CD4-positive, alpha-beta T cell (primary cell): ENCODE results near the gene SUPT3H. TPM values are rescaled to one million over a fixed set of nuclear protein-coding genes. Genes with fewer than 3 reads are reported as not detected.

Source experiments
- ATAC-seq: fragments of 200-7000 bp; cut with Tn5 transposase; one replicate; pipeline ENCODE4 v1.10.0; 2022; ENCODE audit warnings: mild to moderate bottlenecking; ENCODE audit not compliant: poor library complexity
- CTCF ChIA-PET: fragments of 350-600 bp; sonication (Branson Sonifier 250); formaldehyde crosslinking; loops from one replicate; lab custom pipeline; 2021; ENCODE audit warnings: antibody characterized with exemption, inconsistent platforms; lab: Charles Lee
- POLR2A ChIA-PET: fragments of 350-600 bp; sonication (Branson Sonifier 250); formaldehyde crosslinking; loops from one replicate; lab custom pipeline; 2021; ENCODE audit warnings: antibody characterized with exemption, inconsistent platforms; lab: Charles Lee
- DNase-seq, 14 experiments: peaks; one replicate each; pipeline ENCODE4 v3.0.0-alpha.2; 2013 to 2020; ENCODE audit warnings: mixed read lengths in 2 of 14
- H3K27ac ChIP-seq, 2 donors: one replicate each; pipeline versions ENCODE4 v1.5.1 to v1.7.0; 2013; ENCODE audit warnings: low read length in 2 of 2, low read depth in 1 of 2, mild to moderate bottlenecking in 1 of 2
- H3K27me3 ChIP-seq, 2 experiments: 1 replicate in 1 of 2; 2 replicates in 1 of 2; pipeline versions ENCODE4 v1.6.1 to v1.7.0; 2013; ENCODE audit warnings: low read length in 2 of 2, control low read depth in 1 of 2, mild to moderate bottlenecking in 1 of 2, moderate library complexity in 1 of 2; ENCODE audit not compliant: insufficient read depth in 2 of 2, control insufficient read depth in 1 of 2
- H3K36me3 ChIP-seq: one replicate; pipeline ENCODE4 v1.6.1; 2013; ENCODE audit warnings: low read length, control low read depth; ENCODE audit not compliant: insufficient read depth
- H3K4me1 ChIP-seq: one replicate; pipeline ENCODE4 v1.6.1; 2013; ENCODE audit warnings: low read length, control low read depth; ENCODE audit not compliant: insufficient read depth
- H3K4me3 ChIP-seq: one replicate; pipeline ENCODE4 v1.5.1; 2013; ENCODE audit warnings: mild to moderate bottlenecking, low read length, moderate library complexity
- H3K9me3 ChIP-seq, 2 experiments: 1 replicate in 1 of 2; 2 replicates in 1 of 2; pipeline versions ENCODE4 v1.6.1 to v1.7.0; 2013; ENCODE audit warnings: low read length in 2 of 2, mild to moderate bottlenecking in 2 of 2, control low read depth in 1 of 2, moderate library complexity in 1 of 2; ENCODE audit not compliant: control insufficient read depth in 1 of 2, insufficient read depth in 1 of 2
- H3K27ac Mint-ChIP-seq: one replicate; pipeline ENCODE4 v1.8.0; 2020; ENCODE audit warnings: mixed read lengths
- H3K27me3 Mint-ChIP-seq: one replicate; pipeline ENCODE4 v1.8.0; 2021; ENCODE audit warnings: mixed read lengths
- H3K36me3 Mint-ChIP-seq: one replicate; pipeline ENCODE4 v1.8.0; 2021; ENCODE audit warnings: low read depth, mixed read lengths
- H3K4me1 Mint-ChIP-seq: one replicate; pipeline ENCODE4 v1.8.0; 2021; ENCODE audit warnings: low read depth, mixed read lengths
- H3K4me3 Mint-ChIP-seq: one replicate; pipeline ENCODE4 v1.8.0; 2020; ENCODE audit warnings: mild to moderate bottlenecking, mixed read lengths
- H3K9me3 Mint-ChIP-seq: one replicate; pipeline ENCODE4 v1.8.0; 2020; ENCODE audit warnings: mixed read lengths
- intact Hi-C, 2 experiments: fragments of 100-400 bp; cut with DNase I in 1 of 2; cut with micrococcal nuclease in 1 of 2; formaldehyde crosslinking; loops; one replicate each; pipeline versions ENCODE4 v1.15.1 to v1.9.0; 2023 to 2025; cut with DNase I, micrococcal nuclease
- total RNA-seq, 174 experiments: library from RNA in 2 of 174; stranded (reverse) in 2 of 174; gene quantifications; one replicate each; pipeline ENCODE4 v1.2.3 and lab custom pipeline; 2021 to 2026
- TF ChIP-seq, protein P1 (sequence below): fragments of 200-600 bp; IDR thresholded peaks from one replicate; pipeline ENCODE4 v1.8.0; 2022; ENCODE audit warnings: antibody characterized with exemption, mild to moderate bottlenecking

The SUPT3H gene
- total RNA-seq, 2 experiments from 2014 or later = 8.9 to 10.5 TPM

DNA sequence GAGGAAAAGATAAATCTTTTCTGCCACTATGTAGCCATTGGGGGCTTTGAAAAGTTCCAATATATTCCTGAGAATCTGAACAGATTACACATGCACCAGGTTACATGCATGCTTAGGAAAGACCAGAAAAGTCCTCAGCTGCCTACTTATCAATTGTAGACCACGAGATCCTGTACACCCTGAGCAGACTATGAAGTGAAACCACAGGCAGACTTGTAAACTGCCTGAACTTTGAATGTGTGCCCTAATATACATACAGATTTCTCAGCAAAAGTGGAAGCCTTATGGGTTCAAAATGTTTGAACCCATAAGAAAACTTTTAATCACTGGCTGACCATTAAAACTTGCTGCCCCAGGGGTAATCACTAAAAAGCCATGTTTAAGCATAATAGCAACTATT, 323.1 kb downstream of the SUPT3H start:
- TF ChIP-seq, protein P1, sequence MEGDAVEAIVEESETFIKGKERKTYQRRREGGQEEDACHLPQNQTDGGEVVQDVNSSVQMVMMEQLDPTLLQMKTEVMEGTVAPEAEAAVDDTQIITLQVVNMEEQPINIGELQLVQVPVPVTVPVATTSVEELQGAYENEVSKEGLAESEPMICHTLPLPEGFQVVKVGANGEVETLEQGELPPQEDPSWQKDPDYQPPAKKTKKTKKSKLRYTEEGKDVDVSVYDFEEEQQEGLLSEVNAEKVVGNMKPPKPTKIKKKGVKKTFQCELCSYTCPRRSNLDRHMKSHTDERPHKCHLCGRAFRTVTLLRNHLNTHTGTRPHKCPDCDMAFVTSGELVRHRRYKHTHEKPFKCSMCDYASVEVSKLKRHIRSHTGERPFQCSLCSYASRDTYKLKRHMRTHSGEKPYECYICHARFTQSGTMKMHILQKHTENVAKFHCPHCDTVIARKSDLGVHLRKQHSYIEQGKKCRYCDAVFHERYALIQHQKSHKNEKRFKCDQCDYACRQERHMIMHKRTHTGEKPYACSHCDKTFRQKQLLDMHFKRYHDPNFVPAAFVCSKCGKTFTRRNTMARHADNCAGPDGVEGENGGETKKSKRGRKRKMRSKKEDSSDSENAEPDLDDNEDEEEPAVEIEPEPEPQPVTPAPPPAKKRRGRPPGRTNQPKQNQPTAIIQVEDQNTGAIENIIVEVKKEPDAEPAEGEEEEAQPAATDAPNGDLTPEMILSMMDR = no peak
- Histone ChIP-seq H3K27ac (no peak overlapping the region), H3K36me3 (no peaks in the 10 kb centered on the region), H3K4me3 (no peak overlapping the region), H3K4me1 (no peaks in the 10 kb centered on the region), H3K9me3 (no peaks in the 10 kb centered on the region), H3K27me3 (no peaks in the 10 kb centered on the region)
- H3K4me3 Mint-ChIP-seq = no peak overlapping the region
- no peaks in the 10 kb centered on the region for H3K27me3 Mint-ChIP-seq
- ChIA-PET CTCF (no interaction called here), POLR2A (no interaction called here)
- H3K27ac Mint-ChIP-seq = no peak overlapping the region
- no peaks in the 10 kb centered on the region for H3K9me3 Mint-ChIP-seq
- DNase-seq = peak in 2 of 14 experiments; percentile 5 to 23
- ATAC-seq = no peak
- intact Hi-C loops = no loop called here
- H3K4me1 Mint-ChIP-seq = peaks cover 35% of the 10 kb centered on the region
- no peaks in the 10 kb centered on the region for H3K36me3 Mint-ChIP-seq

DNA sequence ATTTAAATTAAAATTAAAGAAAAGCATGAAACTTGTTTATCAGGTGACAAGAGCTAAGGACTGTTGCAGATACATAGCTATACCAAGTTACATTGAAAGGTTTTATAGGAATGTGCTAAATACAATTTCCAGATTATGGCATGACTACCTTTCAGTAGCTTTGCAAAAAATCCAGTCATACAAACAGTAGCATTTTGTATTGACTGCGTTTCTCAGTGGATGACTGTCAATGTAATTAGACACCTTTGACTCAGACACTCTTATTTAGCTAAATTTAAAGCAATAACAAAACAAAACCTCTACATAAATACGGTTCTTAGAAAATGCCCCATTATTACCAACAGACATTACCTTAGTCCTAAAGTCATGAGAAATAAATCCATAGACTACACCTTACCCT, 325.4 kb downstream of the SUPT3H start:
- H3K36me3 Mint-ChIP-seq = no peaks in the 10 kb centered on the region
- no peak for ATAC-seq
- no peak overlapping the region for H3K27ac Mint-ChIP-seq
- Histone ChIP-seq H3K27me3 (no peaks in the 10 kb centered on the region), H3K4me3 (no peak overlapping the region), H3K27ac (no peak overlapping the region), H3K36me3 (no peaks in the 10 kb centered on the region), H3K4me1 (peaks cover 5% of the 10 kb centered on the region), H3K9me3 (no peaks in the 10 kb centered on the region)
- no peaks in the 10 kb centered on the region for H3K9me3 Mint-ChIP-seq
- ChIA-PET CTCF (no interaction called here), POLR2A (no interaction called here)
- H3K27me3 Mint-ChIP-seq = no peaks in the 10 kb centered on the region
- DNase-seq = no peak
- no peak overlapping the region for H3K4me3 Mint-ChIP-seq
- H3K4me1 Mint-ChIP-seq = peaks cover 44% of the 10 kb centered on the region
- TF ChIP-seq, protein P1 = no peak
- intact Hi-C loops = no loop called here

DNA sequence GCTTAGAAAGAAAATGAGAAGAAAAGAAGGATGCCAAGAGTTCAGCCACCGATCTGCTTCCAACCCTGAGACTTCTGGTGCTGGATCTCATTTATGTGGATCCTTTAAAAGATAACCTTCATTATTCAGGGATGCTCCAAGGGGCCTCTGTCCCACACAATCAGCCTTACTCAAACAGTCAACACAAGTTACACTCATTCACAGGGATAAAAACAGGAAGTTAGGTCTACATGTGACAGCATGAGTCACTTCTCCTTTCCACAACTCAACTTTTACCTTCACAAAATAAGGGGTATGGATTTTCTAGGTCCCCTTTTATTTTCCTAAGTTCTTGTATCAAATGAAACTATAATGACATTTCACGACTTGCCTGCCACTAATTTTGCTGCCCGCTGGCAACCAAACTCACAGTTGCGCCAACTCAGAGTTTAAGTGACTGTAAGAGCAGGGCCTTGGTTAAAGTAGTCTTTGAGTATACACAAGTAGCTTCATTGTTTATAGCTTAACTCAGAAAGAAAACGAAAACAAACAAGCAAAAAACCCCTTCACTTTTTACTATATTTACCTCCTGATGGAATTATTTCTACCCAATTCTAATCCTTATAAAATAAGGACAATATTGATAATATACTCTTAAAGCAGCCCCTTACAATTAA, 328.4 kb downstream of the SUPT3H start:
- Mint-ChIP-seq H3K27me3 (no peaks in the 10 kb centered on the region), H3K9me3 (no peaks in the 10 kb centered on the region), H3K27ac (no peak overlapping the region), H3K4me1 (peaks cover 46% of the 10 kb centered on the region), H3K36me3 (no peaks in the 10 kb centered on the region), H3K4me3 (no peak overlapping the region)
- TF ChIP-seq, protein P1 = no peak
- intact Hi-C loops = no loop called here
- Histone ChIP-seq H3K9me3 (no peaks in the 10 kb centered on the region), H3K27ac (no peak overlapping the region), H3K36me3 (no peaks in the 10 kb centered on the region), H3K27me3 (no peaks in the 10 kb centered on the region), H3K4me3 (no peak overlapping the region), H3K4me1 (peaks cover 5% of the 10 kb centered on the region)
- CTCF ChIA-PET = no interaction called here
- POLR2A ChIA-PET = no interaction called here
- peak in 4 of 14 experiments; percentile 3 to 55 (median 36) for DNase-seq
- ATAC-seq = no peak
